GM12864 (cell line): Measurements from ENCODE around the gene FOXA2.
"Not testable (repeated sequence)": the region's sequence is repeated elsewhere in the genome, so short reads cannot be mapped to it uniquely, and the experiment has no call there.

Experiments
- DNase-seq: peaks from one replicate; pipeline ENCODE4 v3.0.0-alpha.2; 2011; ENCODE audit warnings: low read depth
- H3K4me3 ChIP-seq: 2 replicates; pipeline ENCODE4 v1.5.1; 2011; ENCODE audit warnings: mild to moderate bottlenecking, low read depth, low read length, control low read depth
- CTCF ChIP-seq: IDR thresholded peaks from 2 replicates; pipeline ENCODE4 v1.5.1; 2011; ENCODE audit warnings: low read depth, mild to moderate bottlenecking, moderate library complexity, low read length, control low read depth, inconsistent platforms; ENCODE audit errors: missing control alignments

FOXA2 gene

GRCh38 chr20:22559711-22560318 is 24.6 kb downstream of the FOXA2 start:
- no peak overlapping the region for H3K4me3 ChIP-seq
- TF ChIP-seq CTCF = no peak
- no peak for DNase-seq

GRCh38 chr20:22557403-22558276 is 26.7 kb downstream of the FOXA2 start:
- TF ChIP-seq CTCF = no peak
- H3K4me3 ChIP-seq = no peak overlapping the region
- no peak for DNase-seq

GRCh38 chr20:22556565-22557056 is 27.8 kb downstream of the FOXA2 start:
- TF ChIP-seq CTCF = no peak
- no peak for DNase-seq
- H3K4me3 ChIP-seq = no peak overlapping the region

GRCh38 chr20:22555791-22556564 is 28.4 kb downstream of the FOXA2 start:
- DNase-seq = no peak
- TF ChIP-seq CTCF = no peak
- H3K4me3 ChIP-seq = no peak overlapping the region

- no peak for DNase-seq
- H3K4me3 ChIP-seq = no peak overlapping the region
- no peak for TF ChIP-seq CTCF
Observed at GRCh38 chr20:22554391-22554790, 30.0 kb downstream of the FOXA2 start.

- DNase-seq, H3K4me3 ChIP-seq: not testable (repeated sequence)
Observed at GRCh38 chr20:22550514-22550913, 33.9 kb downstream of the FOXA2 start.

GRCh38 chr20:22548040-22548439 is 36.3 kb downstream of the FOXA2 start:
- no peak for TF ChIP-seq CTCF
- DNase-seq = no peak
- no peak overlapping the region for H3K4me3 ChIP-seq
